Purkinje cell (primary cell): ENCODE data around the gene PHTF2. TPM values are rescaled to one million over a fixed set of nuclear protein-coding genes. Genes with fewer than 3 reads are reported as not detected.

Source experiments
- polyA plus RNA-seq: library from polyadenylated mRNA; unstranded; fragments of >200 nt; fragmentation: Nextera tagmentation; gene quantifications from 2 replicates; pipeline ENCODE4 v1.2.1, GENCODE V29; 2014

Gene PHTF2
- polyA plus RNA-seq: 24.3 and 28.3 TPM in 2 replicates

GRCh38 chr7:77798394-77799077 is at the start of gene PHTF2, which contains the start of gene TMEM60:
TSS of gene PHTF2 (plus strand) at chr7:77798773.
TSS of gene TMEM60 (minus strand) at chr7:77798434. CDS start at chr7:77794373, 4,061 bp downstream.

Other genes with a start within 250 kb of the PHTF2 start
- 8.4 and 13.7 TPM in 2 replicates for gene RSBN1L, start 102.3 kb upstream of the PHTF2 start, polyA plus RNA-seq
- gene TMEM60, start 339 bp upstream of the PHTF2 start, polyA plus RNA-seq: 139 and 162 TPM in 2 replicates